K562 (cell line): ENCODE measurements around the gene NR3C1.

Experiments
- CHCHD3 ChIP-seq: fragments of 250-450 bp; sonication (Bioruptor Pico); IDR thresholded peaks from 2 replicates; pipeline ENCODE4 v2.1.2; 2022; ENCODE audit warnings: mild to moderate bottlenecking
- FOXA1 ChIP-seq: fragments of 450-650 bp; IDR thresholded peaks from 2 replicates; pipeline ENCODE4 v1.6.1; 2016; ENCODE audit warnings: mild to moderate bottlenecking, borderline replicate concordance
- SMARCC2 ChIP-seq: fragments of 450-650 bp; IDR thresholded peaks from 2 replicates; pipeline ENCODE4 v1.6.1; 2017; ENCODE audit warnings: antibody characterized with exemption, moderate library complexity, mild to moderate bottlenecking, low read depth
- STAG1 ChIP-seq: sonication (generic); formaldehyde crosslinking; IDR thresholded peaks from 2 replicates; pipeline ENCODE4 v1.5.0; 2020; ENCODE audit warnings: missing genetic modification reagents, borderline replicate concordance

GRCh38 chr5:143354025-143354424 lies 49.5 kb downstream of the NR3C1 start:
- no peak for TF ChIP-seq SMARCC2
- TF ChIP-seq STAG1 (CRISPR knock-in tag) = no peak
- no peak for TF ChIP-seq CHCHD3 (CRISPR knock-in tag)
- TF ChIP-seq FOXA1 = no peak
